Peyer's patch (tissue), 4 donors: ENCODE measurements around the gene VDAC1.

Experiments used
- POLR2A ChIP-seq, 2 donors: fragments of 450-650 bp; IDR thresholded peaks; one replicate each; pipeline ENCODE4 v1.5.1; 2017; ENCODE audit warnings: antibody characterized with exemption in 2 of 2, mild to moderate bottlenecking in 2 of 2, moderate library complexity in 2 of 2
- TF ChIP-seq, protein P1 (sequence below), 6 experiments: fragments of 450-650 bp in 4 of 6; fragments of 200-600 bp in 2 of 6; sonication (generic) in 1 of 6; IDR thresholded peaks; one replicate each; pipeline ENCODE4 v1.5.1; 2017 to 2019; ENCODE audit warnings: antibody characterized with exemption in 6 of 6, mild to moderate bottlenecking in 3 of 6, moderate library complexity in 1 of 6

DNA sequence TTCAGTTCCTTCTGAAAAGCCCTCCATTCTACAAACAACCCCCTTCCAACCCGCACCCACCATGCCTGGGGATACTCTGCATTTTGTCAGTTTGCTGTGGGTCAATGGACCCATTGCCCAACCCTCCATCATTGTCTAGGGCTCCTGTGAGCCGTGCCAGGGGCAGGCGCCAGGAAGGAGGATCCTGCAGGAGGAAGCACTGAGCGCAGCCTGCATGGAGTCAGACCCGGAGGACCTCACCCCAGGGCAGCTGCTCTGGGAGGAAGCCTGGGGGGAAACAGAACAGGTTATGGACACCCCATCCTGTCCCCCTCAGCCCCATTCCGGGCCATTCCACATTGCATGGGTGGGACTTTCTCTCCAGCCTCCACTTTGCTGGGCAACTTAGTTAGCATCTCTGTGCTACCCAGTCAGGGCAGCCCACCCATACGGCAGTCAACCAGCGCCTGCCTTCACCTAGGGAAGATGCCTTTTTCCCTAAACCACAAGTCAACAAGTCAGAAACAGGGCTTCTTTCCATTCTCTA lies 48.6 kb upstream of the VDAC1 start:
- TF ChIP-seq, protein P1, sequence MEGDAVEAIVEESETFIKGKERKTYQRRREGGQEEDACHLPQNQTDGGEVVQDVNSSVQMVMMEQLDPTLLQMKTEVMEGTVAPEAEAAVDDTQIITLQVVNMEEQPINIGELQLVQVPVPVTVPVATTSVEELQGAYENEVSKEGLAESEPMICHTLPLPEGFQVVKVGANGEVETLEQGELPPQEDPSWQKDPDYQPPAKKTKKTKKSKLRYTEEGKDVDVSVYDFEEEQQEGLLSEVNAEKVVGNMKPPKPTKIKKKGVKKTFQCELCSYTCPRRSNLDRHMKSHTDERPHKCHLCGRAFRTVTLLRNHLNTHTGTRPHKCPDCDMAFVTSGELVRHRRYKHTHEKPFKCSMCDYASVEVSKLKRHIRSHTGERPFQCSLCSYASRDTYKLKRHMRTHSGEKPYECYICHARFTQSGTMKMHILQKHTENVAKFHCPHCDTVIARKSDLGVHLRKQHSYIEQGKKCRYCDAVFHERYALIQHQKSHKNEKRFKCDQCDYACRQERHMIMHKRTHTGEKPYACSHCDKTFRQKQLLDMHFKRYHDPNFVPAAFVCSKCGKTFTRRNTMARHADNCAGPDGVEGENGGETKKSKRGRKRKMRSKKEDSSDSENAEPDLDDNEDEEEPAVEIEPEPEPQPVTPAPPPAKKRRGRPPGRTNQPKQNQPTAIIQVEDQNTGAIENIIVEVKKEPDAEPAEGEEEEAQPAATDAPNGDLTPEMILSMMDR (IDR thresholded peaks at IDR 0.05), result no peak
- no peak for TF ChIP-seq POLR2A (IDR thresholded peaks at IDR 0.05)
